A549 (cell line): ENCODE results near the gene SLC22A23. TPM values are rescaled to one million over a fixed set of nuclear protein-coding genes. Genes with fewer than 3 reads are reported as not detected.

Experiments
- ATAC-seq, 2 experiments: fragments of 200-7000 bp in 1 of 2; fragments of >200 bp in 1 of 2; cut with Nextera tagmentation in 1 of 2; cut with Tn5 transposase in 1 of 2; 3 replicates each; pipeline versions ENCODE4 v1.8.0 to v1.9.1; 2018 to 2020; ENCODE audit warnings: mild to moderate bottlenecking in 1 of 2, moderate library complexity in 1 of 2
- CTCF ChIA-PET: fragments of 300-600 bp; sonication (Branson Sonifier 250); formaldehyde crosslinking; extraction: SDS; loops from one replicate; lab custom pipeline; 2021; ENCODE audit warnings: antibody characterized with exemption, inconsistent platforms; lab: Yijun Ruan, JAX
- POLR2A ChIA-PET: fragments of 350-600 bp; formaldehyde crosslinking; extraction: SDS; loops from one replicate; lab custom pipeline; 2021; ENCODE audit warnings: antibody characterized with exemption, inconsistent platforms; lab: Yijun Ruan, JAX
- DNase-seq, 2 experiments: peaks; one replicate each; pipeline versions ENCODE4 v3.0.0 to v3.0.0-alpha.2; 2011 to 2016; ENCODE audit warnings: low read depth in 1 of 2, low spot score in 1 of 2
- FAIRE-seq: peaks from 2 replicates; lab custom pipeline; 2011; peaks lifted over from hg19 to GRCh38; lab: Jason Lieb, UNC
- H3K27ac ChIP-seq, 2 experiments: fragments of >200 bp; sonication (Bioruptor Twin); formaldehyde crosslinking; 3 replicates each; pipeline ENCODE4 v1.5.1; 2016 to 2017
- H3K4me1 ChIP-seq: fragments of >200 bp; sonication (Bioruptor Twin); formaldehyde crosslinking; 3 replicates; pipeline ENCODE4 v1.6.1; 2016
- H3K4me2 ChIP-seq: fragments of >200 bp; sonication (Bioruptor Twin); formaldehyde crosslinking; 3 replicates; pipeline ENCODE4 v1.6.1; 2016
- H3K4me3 ChIP-seq: fragments of >200 bp; sonication (Bioruptor Twin); formaldehyde crosslinking; 3 replicates; pipeline ENCODE4 v1.5.1; 2016
- H3K9me3 ChIP-seq: fragments of >200 bp; sonication (Bioruptor Twin); formaldehyde crosslinking; 3 replicates; pipeline ENCODE4 v1.6.1; 2016
- BHLHE40 ChIP-seq: IDR thresholded peaks from 2 replicates; pipeline ENCODE4 v1.6.1; 2012; ENCODE audit warnings: low read depth, low read length, inconsistent platforms
- CBX2 ChIP-seq: fragments of 200-600 bp; sonication (generic); IDR thresholded peaks from 2 replicates; pipeline ENCODE4 v1.6.1; 2016; ENCODE audit warnings: low read depth, mild to moderate bottlenecking, borderline replicate concordance
- CBX8 ChIP-seq: fragments of 200-600 bp; sonication (generic); IDR thresholded peaks from 2 replicates; pipeline ENCODE4 v1.6.1; 2016
- CHD2 ChIP-seq: fragments of 150-350 bp; IDR thresholded peaks from 2 replicates; pipeline ENCODE4 v1.6.1; 2014; ENCODE audit warnings: low read length; ENCODE audit not compliant: partially characterized antibody
- EHMT2 ChIP-seq: fragments of 200-600 bp; sonication (generic); IDR thresholded peaks from 2 replicates; pipeline ENCODE4 v1.6.1; 2016; ENCODE audit warnings: antibody characterized with exemption, low read depth, mild to moderate bottlenecking, moderate library complexity
- ELK1 ChIP-seq: fragments of 150-350 bp; IDR thresholded peaks from 2 replicates; pipeline ENCODE4 v1.6.1; 2014; ENCODE audit warnings: low read depth, mild to moderate bottlenecking, low read length
- FOSB ChIP-seq: fragments of 250-450 bp; sonication (Bioruptor Pico); IDR thresholded peaks from 2 replicates; pipeline ENCODE4 v1.5.0; 2020; ENCODE audit warnings: mild to moderate bottlenecking, moderate library complexity
- FOXS1 ChIP-seq: fragments of 250-450 bp; sonication (Bioruptor Pico); IDR thresholded peaks from 2 replicates; pipeline ENCODE4 v1.5.0; 2020; ENCODE audit warnings: mild to moderate bottlenecking, moderate library complexity
- HDAC2 ChIP-seq: fragments of 200-600 bp; sonication (generic); IDR thresholded peaks from 2 replicates; pipeline ENCODE4 v1.6.1; 2016
- HES2 ChIP-seq: fragments of >200 bp; sonication (Bioruptor Twin); formaldehyde crosslinking; IDR thresholded peaks from 2 replicates; pipeline ENCODE4 v1.6.1; 2016
- NFE2L2 ChIP-seq: fragments of 150-350 bp; conservative IDR thresholded peaks from 2 replicates; pipeline ENCODE4 v1.6.1; 2014; ENCODE audit warnings: low read length
- PBX3 ChIP-seq: IDR thresholded peaks from 2 replicates; pipeline ENCODE4 v1.6.1; 2012
- POLR2A ChIP-seq: IDR thresholded peaks from 2 replicates; pipeline ENCODE4 v1.6.1; 2012; ENCODE audit warnings: mild to moderate bottlenecking, low read length
- POLR2AphosphoS2 ChIP-seq: conservative IDR thresholded peaks from 2 replicates; pipeline ENCODE4 v1.6.1; 2012; ENCODE audit warnings: low read length, improper control_type of control experiment, inconsistent platforms
- RARB ChIP-seq: fragments of 250-450 bp; sonication (Bioruptor Pico); IDR thresholded peaks from 2 replicates; pipeline ENCODE4 v1.8.0; 2021; ENCODE audit warnings: mild to moderate bottlenecking, moderate library complexity
- RCOR1 ChIP-seq: fragments of 150-350 bp; IDR thresholded peaks from 2 replicates; pipeline ENCODE4 v1.6.1; 2014; ENCODE audit warnings: antibody characterized with exemption, low read length, low read depth
- RFX5 ChIP-seq: fragments of 450-650 bp; IDR thresholded peaks from 2 replicates; pipeline ENCODE4 v1.7.1; 2014; ENCODE audit warnings: antibody characterized with exemption, mild to moderate bottlenecking, moderate library complexity
- RNF2 ChIP-seq: fragments of 200-600 bp; sonication (generic); IDR thresholded peaks from 2 replicates; pipeline ENCODE4 v1.6.1; 2016; ENCODE audit warnings: low read depth, mild to moderate bottlenecking, antibody characterized with exemption, moderate library complexity, borderline replicate concordance
- SREBF2 ChIP-seq: fragments of 450-650 bp; IDR thresholded peaks from 2 replicates; pipeline ENCODE4 v1.6.1; 2014; ENCODE audit warnings: mild to moderate bottlenecking, moderate library complexity
- ZC3H11A ChIP-seq: fragments of 450-650 bp; IDR thresholded peaks from 2 replicates; pipeline ENCODE4 v1.6.1; 2014; ENCODE audit warnings: antibody characterized with exemption, mild to moderate bottlenecking
- ZSCAN20 ChIP-seq: fragments of 250-450 bp; sonication (Bioruptor Pico); IDR thresholded peaks from 2 replicates; pipeline ENCODE4 v1.8.0; 2022; ENCODE audit warnings: mild to moderate bottlenecking, moderate library complexity
- WGBS: methylation state at CpG from one replicate; pipeline ENCODE4 v1.1.6; 2017; ENCODE audit errors: missing lambda C conversion rate; 5-methylcytosine and 5-hydroxymethylcytosine counted together
- polyA plus RNA-seq, 4 experiments: library from polyadenylated mRNA; depleted of rRNA in 3 of 4; stranded (reverse); fragments of >200 nt; fragmentation: RNase III in 1 of 4; extraction: RNeasy Plus Mini Kit Qiagen cat#74134 plus additional on column Dnase treatment in 1 of 4; gene quantifications; 2 replicates in 3 of 4; 3 replicates in 1 of 4; pipeline ENCODE4 v1.2.3, GENCODE V29; 2011 to 2017

SLC22A23 gene
- polyA plus RNA-seq, 2 of the 4 experiments (the other 2 are of a cell fraction): 4.4 to 6.2 TPM

GRCh38 chr6:3424185-3424927 lies 32.5 kb downstream of the SLC22A23 start:
- no peak for FAIRE-seq
- Histone ChIP-seq H3K9me3 (no peaks in the 10 kb centered on the region), H3K4me2 (no peak overlapping the region), H3K4me3 (no peak overlapping the region), H3K27ac (no peak overlapping the region), H3K4me1 (peaks cover 57% of the 10 kb centered on the region)
- DNase-seq: no peak
- TF ChIP-seq NFE2L2: no peak
- TF ChIP-seq RNF2: no peak
- no peak for TF ChIP-seq BHLHE40
- no peak for TF ChIP-seq HES2
- ATAC-seq: no peak
- CTCF ChIA-PET: no interaction called here
- POLR2A ChIA-PET: no interaction called here
- WGBS: 90% methylated on average over 9 of the region's 9 CpGs

- WGBS: 72% methylated on average over 6 of the region's 6 CpGs
- ATAC-seq (no peak), FAIRE-seq (no peak), DNase-seq (no peak)
- TF ChIP-seq FOXS1 (no peak), EHMT2 (no peak), RFX5 (no peak), POLR2A (no peak), RCOR1 (no peak), SREBF2 (no peak), ELK1 (no peak), FOSB (CRISPR knock-in tag) (no peak), RARB (CRISPR knock-in tag) (no peak), CBX8 (no peak), PBX3 (no peak), POLR2AphosphoS2 (no peak), CHD2 (no peak), ZC3H11A (no peak)
- H3K4me2 ChIP-seq: peak overlapping the region; percentile 66
- H3K9me3 ChIP-seq: no peaks in the 10 kb centered on the region
- peak overlapping the region in 1 of 2 experiments; percentile 35; a peak in 1 of 6 replicates for H3K27ac ChIP-seq
- ChIA-PET POLR2A (no interaction called here), CTCF (no interaction called here)
- no peak overlapping the region for H3K4me3 ChIP-seq
- peaks cover 62% of the 10 kb centered on the region for H3K4me1 ChIP-seq
Observed at GRCh38 chr6:3423439-3424184, 33.2 kb downstream of the SLC22A23 start.

GRCh38 chr6:3422435-3423070 lies 34.3 kb downstream of the SLC22A23 start:
- Histone ChIP-seq H3K4me1 (peaks cover 65% of the 10 kb centered on the region), H3K4me2 (peak overlapping the region; percentile 66), H3K9me3 (no peaks in the 10 kb centered on the region), H3K4me3 (no peak overlapping the region), H3K27ac (peak overlapping the region; percentile 26 to 52; a peak in 3 of 6 replicates)
- ATAC-seq (no peak), DNase-seq (no peak), FAIRE-seq (no peak)
- ChIA-PET POLR2A (no interaction called here), CTCF (interaction anchor here (1.0 to 2.0 kb wide), 5 partner anchors 10 to 319 kb away, joined by 3 to 10 read pairs (median 3); no protein-coding TSS in a partner anchor)
- TF ChIP-seq ELK1 (no peak), CBX2 (no peak), ZSCAN20 (no peak), HDAC2 (no peak)
- 81% methylated on average over 6 of the region's 6 CpGs for WGBS
